HG03039 (cell line): ENCODE measurements around the gene FAM174B.

ENCODE experiments used
- ATAC-seq: cut with Tn5 transposase; IDR thresholded peaks from one replicate; pipeline ENCODE4 v1.9.1; 2021; ENCODE audit warnings: mild to moderate bottlenecking, moderate library complexity; ENCODE audit not compliant: unreplicated experiment

Gene FAM174B

DNA sequence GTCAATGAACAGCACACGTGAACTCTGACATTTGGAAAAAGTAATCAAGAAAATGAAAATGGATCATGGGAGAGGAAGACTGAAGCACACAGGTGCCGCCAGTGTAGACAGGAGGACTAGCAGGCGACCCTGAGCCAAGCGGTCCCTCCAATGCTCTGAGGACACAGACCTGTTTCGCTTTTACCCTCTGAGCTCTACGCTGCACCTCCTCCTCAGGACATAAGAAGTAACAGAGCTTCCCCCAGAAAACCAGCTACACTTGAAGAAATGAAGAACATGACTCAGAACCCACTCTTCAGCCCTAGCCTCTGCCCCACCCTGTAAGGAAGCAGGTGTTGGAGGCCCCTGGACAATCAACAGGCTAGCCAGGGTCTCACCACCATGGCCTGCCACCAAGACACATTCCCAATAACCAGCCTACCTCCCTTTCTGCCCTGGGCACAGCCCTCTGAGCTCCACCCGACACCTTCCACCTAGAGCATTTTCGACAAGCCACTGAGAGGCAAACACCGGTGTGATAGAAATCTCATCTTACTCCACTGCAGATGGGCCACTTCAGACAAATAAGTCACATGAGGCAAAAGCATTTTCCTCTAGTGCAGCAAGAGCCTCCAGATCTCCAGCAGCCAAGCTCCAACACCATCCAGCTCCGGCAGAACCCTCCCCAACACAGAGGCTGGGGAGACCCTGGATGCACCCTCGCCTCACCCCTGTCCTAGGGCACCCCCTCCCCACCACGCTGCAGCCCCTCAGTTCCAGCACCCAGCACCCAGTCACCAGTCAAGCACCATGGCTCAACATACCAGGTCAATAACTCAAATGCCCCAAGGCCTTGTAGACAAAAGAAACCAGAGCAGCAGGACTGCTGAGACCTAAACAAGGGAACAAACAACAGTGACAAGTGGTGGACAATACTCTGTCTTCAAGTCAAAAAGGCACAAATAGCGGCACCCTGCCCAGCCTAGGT, 11.4 kb downstream of the FAM174B start:
- no peak for ATAC-seq

DNA sequence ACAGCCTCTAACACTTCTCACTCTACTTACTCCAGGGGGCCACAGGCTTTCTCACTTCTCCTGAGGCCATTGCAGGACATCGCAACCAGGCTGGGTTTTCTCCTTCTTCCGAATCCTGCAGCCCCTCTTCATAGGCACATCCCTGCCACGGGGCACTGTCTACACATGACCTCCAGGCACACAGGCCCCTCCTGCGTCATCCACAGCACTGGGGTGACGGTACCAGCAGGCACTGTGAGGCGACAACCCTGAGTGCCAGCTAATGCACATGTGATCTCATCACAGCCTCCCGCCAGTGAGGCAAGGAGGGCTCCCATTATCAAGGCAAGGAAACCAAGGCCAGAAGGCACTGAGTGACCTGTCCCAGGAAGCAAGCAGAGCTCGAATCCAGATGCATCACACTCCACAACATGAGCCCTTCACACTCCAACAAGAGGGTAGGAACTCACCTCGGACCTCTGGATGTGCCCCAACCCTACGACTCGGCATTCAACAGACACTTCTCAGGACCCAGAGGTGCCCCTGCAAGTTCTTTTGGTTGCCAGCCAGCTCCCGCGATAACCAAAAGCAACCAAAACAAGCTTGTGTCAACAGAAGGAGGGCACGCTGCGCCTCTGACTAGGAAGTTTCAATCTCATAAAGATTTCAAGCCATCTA, 16.7 kb downstream of the FAM174B start:
- no peak for ATAC-seq

- no peak for ATAC-seq
Observed at GRCh38 chr15:92638291-92638708, 17.3 kb downstream of the FAM174B start.

DNA sequence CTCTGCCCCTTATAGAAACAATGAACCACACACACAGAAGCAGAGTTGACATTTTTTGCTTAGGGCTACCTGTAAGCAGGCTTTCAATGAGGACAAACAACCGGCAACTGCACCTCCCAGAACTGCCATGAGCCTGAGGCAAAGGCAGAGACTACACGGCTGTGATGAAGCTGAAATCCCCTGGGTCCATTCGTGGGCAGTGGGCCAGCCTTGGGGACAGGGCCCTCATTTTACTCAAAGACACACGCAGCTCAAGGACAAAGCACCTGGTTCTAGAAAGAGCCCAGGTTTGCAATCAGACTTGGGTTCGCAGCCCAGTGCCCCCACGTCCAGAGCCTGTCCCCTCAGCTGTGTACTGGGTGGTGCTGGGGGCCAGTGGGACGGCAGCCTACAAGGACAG, 17.9 kb downstream of the FAM174B start:
- no peak for ATAC-seq

DNA sequence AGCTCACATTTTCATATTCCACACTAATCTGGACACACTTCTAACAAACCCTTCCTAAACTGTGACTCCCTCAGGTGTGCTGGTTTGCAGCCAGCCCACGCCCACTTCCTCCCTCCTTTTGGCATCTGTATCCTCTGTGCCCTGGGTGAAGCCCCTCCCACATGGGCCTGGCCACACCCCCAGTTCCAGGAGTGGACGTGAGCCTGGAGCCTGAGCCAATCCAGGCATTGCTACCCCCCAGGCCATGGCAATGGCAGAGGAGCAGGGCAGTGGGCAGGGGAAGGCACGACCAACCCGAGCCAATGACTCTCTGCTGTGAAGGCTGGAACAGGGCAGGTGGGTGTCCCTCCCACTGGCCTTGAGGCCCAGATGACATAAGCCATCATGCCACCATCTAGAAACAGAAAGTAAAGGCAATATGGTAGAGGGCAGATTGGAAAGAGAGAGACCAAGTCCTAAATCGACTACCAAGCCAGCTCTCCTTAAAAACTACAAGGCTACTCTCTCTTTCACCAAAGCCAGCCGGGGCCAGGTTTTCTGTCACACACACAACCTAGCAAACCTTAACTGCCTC, 18.6 kb downstream of the FAM174B start:
- no peak for ATAC-seq

DNA sequence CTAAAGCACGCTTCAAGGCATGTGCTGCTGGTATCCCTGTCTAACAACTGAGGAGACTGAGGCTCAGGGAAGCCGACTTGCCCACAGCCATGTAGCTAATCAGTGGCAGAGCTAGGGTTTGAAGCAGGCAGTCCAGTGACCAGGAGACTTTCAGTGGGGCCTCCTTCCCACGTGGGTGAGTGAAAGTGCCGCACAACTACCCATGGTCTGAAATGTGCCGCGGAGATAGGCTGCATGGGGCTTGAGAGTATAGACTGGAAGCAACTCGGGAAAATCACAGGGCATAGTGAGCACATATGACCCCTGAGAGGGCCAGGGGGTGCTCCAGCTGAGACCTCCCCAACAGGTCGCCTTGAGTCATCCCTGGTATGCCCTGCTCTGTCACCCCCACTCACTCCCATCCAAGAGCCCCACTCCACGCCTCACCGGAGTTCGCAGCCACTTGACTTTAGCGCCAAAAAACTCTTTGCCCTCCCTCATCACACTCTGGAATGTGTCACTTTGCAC, 19.1 kb downstream of the FAM174B start:
- no peak for ATAC-seq

- ATAC-seq: no peak
Observed at GRCh38 chr15:92634671-92635201, 20.8 kb downstream of the FAM174B start.

DNA sequence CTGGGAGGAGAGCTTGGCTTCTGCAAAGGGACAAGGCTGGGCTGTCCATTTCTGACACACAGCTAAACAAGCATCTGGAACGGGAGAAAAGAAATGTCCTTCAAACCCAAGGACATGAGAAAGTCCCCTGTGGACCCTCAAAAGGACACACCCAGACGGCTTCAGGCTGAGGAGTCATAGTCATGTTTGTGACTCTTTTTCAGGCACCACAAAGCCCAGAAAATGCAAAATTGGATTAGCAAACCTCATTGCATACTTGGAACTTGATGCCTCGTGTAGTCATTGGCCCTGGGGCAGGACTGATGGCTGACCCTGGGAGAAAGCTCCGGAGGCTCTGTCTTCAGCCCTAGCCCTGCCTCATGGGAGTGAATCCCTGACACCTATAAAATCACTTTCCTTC, 21.5 kb downstream of the FAM174B start:
- no peak for ATAC-seq

- ATAC-seq: no peak
Observed at GRCh38 chr15:92633418-92633817, 22.2 kb downstream of the FAM174B start.

DNA sequence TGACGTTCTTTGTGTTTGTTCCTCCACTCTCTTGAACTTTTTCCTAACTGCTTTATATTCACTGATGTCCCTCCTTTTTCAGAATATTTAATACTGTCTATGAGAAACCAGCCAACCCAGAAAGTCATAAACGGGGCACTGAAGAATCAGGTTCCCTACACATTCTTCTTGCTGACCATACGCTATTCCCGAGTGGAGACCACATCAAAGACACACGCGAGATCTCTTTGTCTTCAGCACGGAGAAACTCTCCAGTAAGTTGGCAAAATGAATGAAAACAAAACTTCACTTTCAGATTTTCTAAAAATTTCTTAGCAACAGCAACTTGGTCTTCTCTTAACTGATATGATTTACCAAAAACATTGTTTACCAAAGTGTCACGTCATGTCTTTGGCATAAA, 22.6 kb downstream of the FAM174B start:
- ATAC-seq: no peak

GRCh38 chr15:92631721-92632120, 23.9 kb downstream of the FAM174B start:
- ATAC-seq: no peak

DNA sequence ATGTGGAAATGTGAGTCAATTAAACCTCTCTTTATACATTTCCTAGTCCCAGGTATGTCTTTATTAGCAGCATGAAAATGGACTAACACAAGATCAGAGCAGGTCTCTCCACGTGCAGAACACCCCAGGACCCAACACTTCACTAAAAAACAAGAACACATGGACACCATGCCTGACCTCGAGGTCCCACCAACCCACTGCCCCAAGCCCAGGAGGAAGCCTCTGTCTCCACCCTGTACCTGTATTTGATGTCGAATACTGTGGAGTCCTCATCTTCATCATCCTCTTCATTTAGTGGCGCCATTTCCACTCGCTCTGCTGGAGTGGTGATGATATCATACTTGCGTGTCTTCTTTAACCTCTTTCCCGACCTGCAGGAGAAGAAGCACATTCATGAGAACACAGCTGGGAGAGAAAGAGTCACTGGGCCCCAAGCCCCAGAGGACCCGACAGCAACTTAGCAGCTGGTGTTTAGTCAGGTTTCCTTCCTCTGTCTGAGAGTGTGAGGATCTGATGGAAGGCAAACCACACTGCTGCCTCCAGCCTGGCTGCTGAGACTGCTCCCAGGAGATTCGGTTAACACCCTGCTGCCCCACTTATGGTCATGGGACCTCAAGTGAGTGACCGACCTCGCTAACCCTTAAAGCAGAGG, 25.5 kb downstream of the FAM174B start:
- ATAC-seq: no peak

GRCh38 chr15:92629276-92629974, 26.1 kb downstream of the FAM174B start:
- no peak for ATAC-seq

DNA sequence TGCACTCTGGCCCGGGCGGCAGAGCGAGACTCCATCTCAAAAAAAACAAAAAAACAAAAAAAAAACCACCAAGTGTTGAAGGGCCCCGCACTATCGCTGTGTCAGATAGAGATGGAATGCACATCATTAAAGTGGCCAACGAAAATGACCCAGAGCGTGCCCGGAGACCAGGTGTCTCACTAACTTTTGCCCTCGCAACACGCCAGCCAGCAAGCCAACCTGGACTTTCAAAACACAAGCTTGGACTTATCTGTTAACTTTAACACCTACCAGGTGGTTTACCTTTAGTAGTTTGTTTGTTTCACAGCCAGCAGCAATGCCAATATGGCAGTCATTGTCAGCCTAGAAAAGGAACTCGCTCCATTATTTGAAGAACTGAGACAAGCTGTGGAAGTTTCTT, 28.6 kb downstream of the FAM174B start:
- no peak for ATAC-seq

GRCh38 chr15:92625251-92625980, 30.2 kb downstream of the FAM174B start:
- peak; percentile 53 for ATAC-seq

DNA sequence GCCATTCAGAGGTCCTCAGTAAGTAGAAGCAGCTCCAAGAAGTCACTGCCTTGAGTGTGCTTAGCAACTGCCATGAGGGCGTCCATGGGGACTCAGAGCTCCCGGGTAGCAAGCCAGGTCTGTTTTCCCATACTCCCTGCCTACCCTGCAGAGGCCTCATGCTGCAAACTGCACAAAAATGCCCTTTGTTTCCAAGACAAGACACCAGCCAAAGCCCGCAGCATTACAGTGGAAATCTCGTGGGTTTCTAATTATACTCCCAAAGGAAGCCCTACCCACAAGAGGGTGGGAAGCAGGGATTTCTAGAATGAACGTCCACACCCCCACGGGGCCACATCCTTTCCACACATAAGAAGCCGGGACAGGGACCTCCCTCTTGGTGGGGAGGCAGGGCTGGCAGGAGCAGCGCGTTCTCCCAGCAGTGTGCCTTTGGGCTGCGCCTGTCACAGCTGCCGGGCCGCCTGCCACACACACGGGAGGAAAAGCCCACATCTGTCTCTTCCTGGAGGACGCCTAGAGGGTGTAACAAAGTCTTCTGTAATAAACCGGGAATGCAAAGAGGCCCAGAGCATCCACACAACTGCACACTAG, 31.1 kb downstream of the FAM174B start:
- ATAC-seq: no peak

- no peak for ATAC-seq
Observed at GRCh38 chr15:92623435-92623834, 32.1 kb downstream of the FAM174B start.

GRCh38 chr15:92621972-92622533, 33.5 kb downstream of the FAM174B start:
- ATAC-seq: no peak

GRCh38 chr15:92620991-92621390, 34.6 kb downstream of the FAM174B start:
- ATAC-seq: no peak
